ENCODE data around the gene TMEFF1.

TMEFF1 gene

GRCh38 chr9:100590481-100590880 lies 117.5 kb downstream of the TMEFF1 start:
- TF ChIP-seq CTCF (IDR thresholded peaks at IDR 0.05; ENCODE audit: insufficient read depth, low read depth, low read length, missing control alignments), result no peak
- H3K4me3 ChIP-seq (ENCODE audit: low read depth, low read length), result no peak overlapping the region
- DNase-seq (ENCODE audit: low read depth), result no peak

GRCh38 chr9:100591139-100591538 lies 118.2 kb downstream of the TMEFF1 start:
- H3K4me3 ChIP-seq (ENCODE audit: low read depth, low read length), result no peak overlapping the region
- TF ChIP-seq CTCF (IDR thresholded peaks at IDR 0.05; ENCODE audit: insufficient read depth, low read depth, low read length, missing control alignments), result no peak
- DNase-seq (ENCODE audit: low read depth), result no peak

- DNase-seq (ENCODE audit: low read depth), result no peak
- H3K4me3 ChIP-seq (ENCODE audit: low read depth, low read length), result no peak overlapping the region
- no peak for TF ChIP-seq CTCF (IDR thresholded peaks at IDR 0.05; ENCODE audit: insufficient read depth, low read depth, low read length, missing control alignments)
Observed at GRCh38 chr9:100591639-100592412, 118.9 kb downstream of the TMEFF1 start.

GRCh38 chr9:100595391-100596199 lies 122.6 kb downstream of the TMEFF1 start:
- peak; percentile 66 for TF ChIP-seq CTCF (IDR thresholded peaks at IDR 0.05; ENCODE audit: insufficient read depth, low read depth, low read length, missing control alignments)
- DNase-seq (ENCODE audit: low read depth), result peak; percentile 42
- H3K4me3 ChIP-seq (ENCODE audit: low read depth, low read length), result no peak overlapping the region

GRCh38 chr9:100597236-100597635 lies 124.3 kb downstream of the TMEFF1 start:
- no peak for TF ChIP-seq CTCF (IDR thresholded peaks at IDR 0.05; ENCODE audit: insufficient read depth, low read depth, low read length, missing control alignments)
- DNase-seq (ENCODE audit: low read depth), result no peak
- no peak overlapping the region for H3K4me3 ChIP-seq (ENCODE audit: low read depth, low read length)

GRCh38 chr9:100598641-100599145 lies 125.7 kb downstream of the TMEFF1 start:
- peak; percentile 72 for DNase-seq (ENCODE audit: low read depth)

More at GRCh38 chr9:100598641-100599145, 125.7 kb downstream of the TMEFF1 start:
- TF ChIP-seq CTCF (IDR thresholded peaks at IDR 0.05; ENCODE audit: insufficient read depth, low read depth, low read length, missing control alignments), result no peak
- H3K4me3 ChIP-seq (ENCODE audit: low read depth, low read length), result peak overlapping the region; percentile 55
